PC-9 (cell line): Measurements from ENCODE around the gene PTPRS.

Source experiments
- CTCF ChIP-seq: fragments of 200-600 bp; sonication (generic); conservative IDR thresholded peaks from 2 replicates; pipeline ENCODE4 v1.6.1; 2017; ENCODE audit warnings: mixed run types, antibody characterized with exemption, mild to moderate bottlenecking, moderate library complexity
- EZH2 ChIP-seq: fragments of 200-600 bp; sonication (generic); IDR thresholded peaks from 2 replicates; pipeline ENCODE4 v1.8.0; 2017; ENCODE audit warnings: antibody characterized with exemption, low read depth

GRCh38 chr19:5292453-5292821 lies 48.2 kb downstream of the PTPRS start:
- TF ChIP-seq CTCF: no peak
- TF ChIP-seq EZH2: no peak
